SH-SY5Y (cell line): ENCODE results near the gene DLG2.

ENCODE experiments used
- GATA2 ChIP-seq: IDR thresholded peaks from 2 replicates; pipeline ENCODE4 v1.6.1; 2011; ENCODE audit warnings: mild to moderate bottlenecking, low read depth, low read length
- GATA3 ChIP-seq: IDR thresholded peaks from 2 replicates; pipeline ENCODE4 v1.6.1; 2011; ENCODE audit warnings: low read depth, mild to moderate bottlenecking, low read length, moderate library complexity

DNA sequence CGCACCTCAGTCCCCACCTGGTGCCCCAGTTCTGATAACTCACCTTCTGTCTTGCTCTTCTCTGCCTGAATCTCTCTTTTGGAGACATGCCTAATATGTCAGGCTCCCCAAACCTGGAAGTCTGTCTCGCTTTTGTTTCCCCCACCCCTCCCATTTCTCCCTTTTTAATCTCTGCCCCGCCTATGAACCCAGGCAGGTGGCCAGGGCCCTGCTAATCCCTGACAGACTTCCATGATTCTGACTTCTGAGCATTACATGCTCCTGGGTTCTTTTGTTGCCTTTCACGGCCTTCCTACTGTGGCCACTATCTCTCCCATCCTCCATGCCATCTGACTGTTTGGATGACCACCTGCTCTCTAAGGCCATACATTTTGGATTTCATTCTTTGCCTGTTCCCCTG, 1220.1 kb downstream of the DLG2 start:
- no peak for TF ChIP-seq GATA3
- no peak for TF ChIP-seq GATA2
